ENCODE measurements around the gene LRRC2. TPM values are rescaled to one million over a fixed set of nuclear protein-coding genes. Genes with fewer than 3 reads are reported as not detected.

LRRC2 gene
- total RNA-seq, 2 donors from 2014 or later, result 0.44 to 2.0 TPM

- Histone ChIP-seq H3K9me3 (no peaks in the 10 kb centered on the region), H3K27ac (no peak overlapping the region), H3K4me1 (no peaks in the 10 kb centered on the region), H3K36me3 (no peaks in the 10 kb centered on the region), H3K27me3 (no peaks in the 10 kb centered on the region), H3K9ac (ENCODE audit: low read depth in 2 of 2, low read length in 2 of 2) (no peak overlapping the region), H3K4me3 (no peak overlapping the region)
- intact Hi-C loops (cut with DNase I), result no loop called here
- DNase-seq, result no peak
- TF ChIP-seq, protein P1, sequence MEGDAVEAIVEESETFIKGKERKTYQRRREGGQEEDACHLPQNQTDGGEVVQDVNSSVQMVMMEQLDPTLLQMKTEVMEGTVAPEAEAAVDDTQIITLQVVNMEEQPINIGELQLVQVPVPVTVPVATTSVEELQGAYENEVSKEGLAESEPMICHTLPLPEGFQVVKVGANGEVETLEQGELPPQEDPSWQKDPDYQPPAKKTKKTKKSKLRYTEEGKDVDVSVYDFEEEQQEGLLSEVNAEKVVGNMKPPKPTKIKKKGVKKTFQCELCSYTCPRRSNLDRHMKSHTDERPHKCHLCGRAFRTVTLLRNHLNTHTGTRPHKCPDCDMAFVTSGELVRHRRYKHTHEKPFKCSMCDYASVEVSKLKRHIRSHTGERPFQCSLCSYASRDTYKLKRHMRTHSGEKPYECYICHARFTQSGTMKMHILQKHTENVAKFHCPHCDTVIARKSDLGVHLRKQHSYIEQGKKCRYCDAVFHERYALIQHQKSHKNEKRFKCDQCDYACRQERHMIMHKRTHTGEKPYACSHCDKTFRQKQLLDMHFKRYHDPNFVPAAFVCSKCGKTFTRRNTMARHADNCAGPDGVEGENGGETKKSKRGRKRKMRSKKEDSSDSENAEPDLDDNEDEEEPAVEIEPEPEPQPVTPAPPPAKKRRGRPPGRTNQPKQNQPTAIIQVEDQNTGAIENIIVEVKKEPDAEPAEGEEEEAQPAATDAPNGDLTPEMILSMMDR (IDR thresholded peaks at IDR 0.05), result no peak
These were observed 83.3 kb downstream of the LRRC2 start for GRCh38 chr3:46482632-46483350.

GRCh38 chr3:46481636-46482035, 84.5 kb downstream of the LRRC2 start:
- H3K27me3 ChIP-seq, result no peaks in the 10 kb centered on the region
- no peak overlapping the region for H3K9ac ChIP-seq (ENCODE audit: low read depth in 2 of 2, low read length in 2 of 2)
- TF ChIP-seq, protein P1 (IDR thresholded peaks at IDR 0.05), result no peak
- no peak overlapping the region for H3K4me3 ChIP-seq
- H3K9me3 ChIP-seq, result no peaks in the 10 kb centered on the region
- DNase-seq, result no peak
- no peaks in the 10 kb centered on the region for H3K4me1 ChIP-seq
- H3K27ac ChIP-seq, result no peak overlapping the region
- H3K36me3 ChIP-seq, result no peaks in the 10 kb centered on the region
- intact Hi-C loops (cut with DNase I), result no loop called here

DNA sequence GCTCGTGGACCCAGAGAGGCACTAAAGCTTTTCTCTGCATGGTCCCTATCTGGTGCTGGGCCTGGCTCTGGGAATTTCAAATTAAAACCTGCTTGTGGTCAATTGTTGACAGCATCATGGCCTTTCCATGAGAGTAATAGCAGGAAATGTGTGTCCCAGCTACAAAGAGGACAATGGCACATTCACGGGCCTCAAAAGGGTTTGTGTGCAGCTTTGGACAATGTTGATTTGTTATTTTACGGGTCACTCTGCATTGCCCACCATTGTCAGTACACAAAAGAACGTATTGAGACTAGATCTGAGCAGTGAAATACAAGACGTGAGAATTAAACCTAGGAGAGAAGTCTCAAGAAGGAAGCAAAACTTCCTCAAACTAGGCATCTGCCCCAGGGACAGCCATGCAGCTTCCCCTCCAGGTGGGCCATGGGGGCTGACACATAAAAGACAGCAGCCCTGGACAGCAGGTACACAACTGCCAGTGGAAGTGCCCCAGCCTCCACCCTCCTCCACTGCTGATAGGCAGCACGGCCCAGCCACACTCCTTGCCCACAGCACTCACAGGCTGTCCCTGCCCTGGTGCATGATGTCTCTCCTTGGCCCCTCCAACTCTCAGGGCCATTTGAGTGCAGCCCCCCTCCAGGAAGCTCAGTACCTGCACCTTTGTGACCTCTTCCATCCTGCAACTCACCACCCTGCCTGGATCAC, 85.5 kb downstream of the LRRC2 start:
- H3K27ac ChIP-seq, result no peak overlapping the region
- no peaks in the 10 kb centered on the region for H3K4me1 ChIP-seq
- TF ChIP-seq, protein P1 (IDR thresholded peaks at IDR 0.05), result no peak
- H3K27me3 ChIP-seq, result no peaks in the 10 kb centered on the region
- no peaks in the 10 kb centered on the region for H3K36me3 ChIP-seq
- H3K9me3 ChIP-seq, result no peaks in the 10 kb centered on the region
- intact Hi-C loops (cut with DNase I), result no loop called here
- H3K4me3 ChIP-seq, result no peak overlapping the region
- DNase-seq, result no peak
- H3K9ac ChIP-seq (ENCODE audit: low read depth in 2 of 2, low read length in 2 of 2), result no peak overlapping the region

DNA sequence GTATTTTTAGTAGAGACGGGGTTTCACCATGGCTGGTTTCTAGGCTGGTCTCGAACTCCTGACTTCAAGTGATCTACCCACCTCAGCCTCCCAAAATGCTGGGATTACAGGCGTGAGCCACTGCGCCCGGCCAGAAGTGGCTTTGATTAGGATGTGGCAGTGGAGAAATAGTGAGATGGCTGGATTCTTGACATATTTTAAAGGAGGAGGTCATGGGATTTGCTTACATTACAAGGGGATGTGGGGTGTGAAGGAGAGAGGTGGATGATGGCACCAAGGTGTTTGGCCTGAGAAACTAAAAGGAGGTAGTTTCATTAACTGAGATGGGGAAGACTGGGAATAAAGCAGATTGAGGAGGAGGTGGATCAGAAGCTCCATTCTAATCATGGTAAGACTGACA, 86.4 kb downstream of the LRRC2 start:
- H3K9ac ChIP-seq (ENCODE audit: low read depth in 2 of 2, low read length in 2 of 2), result no peak overlapping the region
- H3K36me3 ChIP-seq, result no peaks in the 10 kb centered on the region
- no peak overlapping the region for H3K27ac ChIP-seq
- H3K4me3 ChIP-seq, result no peak overlapping the region
- intact Hi-C loops (cut with DNase I), result no loop called here
- no peaks in the 10 kb centered on the region for H3K4me1 ChIP-seq
- no peaks in the 10 kb centered on the region for H3K27me3 ChIP-seq
- no peak for DNase-seq
- no peaks in the 10 kb centered on the region for H3K9me3 ChIP-seq
- TF ChIP-seq, protein P1 (IDR thresholded peaks at IDR 0.05), result no peak

GRCh38 chr3:46479021-46479420, 87.1 kb downstream of the LRRC2 start:
- no peaks in the 10 kb centered on the region for H3K9me3 ChIP-seq
- no peaks in the 10 kb centered on the region for H3K36me3 ChIP-seq
- intact Hi-C loops (cut with DNase I), result no loop called here
- no peak overlapping the region for H3K9ac ChIP-seq (ENCODE audit: low read depth in 2 of 2, low read length in 2 of 2)
- H3K4me3 ChIP-seq, result no peak overlapping the region
- TF ChIP-seq, protein P1 (IDR thresholded peaks at IDR 0.05), result no peak
- H3K4me1 ChIP-seq, result no peaks in the 10 kb centered on the region
- DNase-seq, result no peak
- H3K27ac ChIP-seq, result no peak overlapping the region
- H3K27me3 ChIP-seq, result no peaks in the 10 kb centered on the region
